ENCODE measurements around the gene RYK.

DNA sequence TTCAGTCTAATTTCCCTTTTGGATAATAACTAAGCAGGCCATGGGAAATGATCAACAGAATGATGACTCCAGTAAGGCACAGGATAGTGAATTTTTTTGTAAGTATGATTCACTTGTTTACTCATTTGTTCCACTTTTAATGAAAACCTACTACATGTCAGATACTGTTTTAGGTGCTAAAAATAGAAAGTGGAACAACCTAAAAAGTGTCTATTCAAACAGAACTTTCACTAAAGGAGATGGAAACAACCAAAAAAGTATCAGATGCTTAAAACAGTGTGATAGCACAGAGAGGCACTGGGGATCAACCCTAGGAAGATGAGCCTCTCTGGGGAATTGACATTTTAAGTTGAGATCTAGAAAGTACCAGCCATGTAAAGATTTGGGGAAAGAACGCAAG lies 11.1 kb downstream of the RYK start:
- TF ChIP-seq CTCF (tag by site-specific recombination; IDR thresholded peaks at IDR 0.05), result no peak
- no peak for TF ChIP-seq ZNF776 (tag by site-specific recombination; IDR thresholded peaks at IDR 0.05; ENCODE audit: borderline replicate concordance)
- no peak for TF ChIP-seq ZNF366 (tag by site-specific recombination; conservative IDR thresholded peaks at IDR 0.05)
- no peak for TF ChIP-seq KLF9 (tag by site-specific recombination; IDR thresholded peaks at IDR 0.05; ENCODE audit: low read depth)
- no peak for TF ChIP-seq ZFP3 (tag by site-specific recombination; IDR thresholded peaks at IDR 0.05; ENCODE audit: low read depth)
- TF ChIP-seq ZNF311 (tag by site-specific recombination; IDR thresholded peaks at IDR 0.05; ENCODE audit: borderline replicate concordance), result no peak
- no peak for TF ChIP-seq ZNF558 (tag by site-specific recombination; IDR thresholded peaks at IDR 0.05)
- no peak for TF ChIP-seq ZNF792 (tag by site-specific recombination; IDR thresholded peaks at IDR 0.05)
- TF ChIP-seq KLF17 (tag by site-specific recombination; IDR thresholded peaks at IDR 0.05), result no peak
- TF ChIP-seq MYNN (tag by site-specific recombination; IDR thresholded peaks at IDR 0.05; ENCODE audit: borderline replicate concordance), result no peak
- TF ChIP-seq PRDM4 (tag by site-specific recombination; IDR thresholded peaks at IDR 0.05), result no peak
- TF ChIP-seq TCF7L2 (IDR thresholded peaks at IDR 0.05; ENCODE audit: borderline replicate concordance, low read depth, low read length), result no peak

Measured in HEK293 (cell line).